ENCODE results near the gene SLC43A3.
A peak's percentile ranks its signal among the peaks of the same experiment; 100 is the strongest.

Gene SLC43A3

GRCh38 chr11:57429946-57430345, 3.0 kb upstream of the SLC43A3 start:
- DNase-seq (ENCODE audit: low read depth in 2 of 2): no peak
- H3K4me3 ChIP-seq (replicated peaks in 1 of 2; ENCODE audit: low read depth in 2 of 2, low read length in 2 of 2): no peak overlapping the region
- no peak for TF ChIP-seq CTCF (IDR thresholded peaks at IDR 0.05; ENCODE audit: low read depth, low read length)

GRCh38 chr11:57428643-57429042, 1.7 kb upstream of the SLC43A3 start:
- no peak for DNase-seq (ENCODE audit: low read depth in 2 of 2)
- TF ChIP-seq CTCF (IDR thresholded peaks at IDR 0.05; ENCODE audit: low read depth, low read length): no peak

GRCh38 chr11:57427727-57428082, 784 bp upstream of the SLC43A3 start:
- TF ChIP-seq CTCF (IDR thresholded peaks at IDR 0.05; ENCODE audit: low read depth, low read length): no peak
- H3K4me3 ChIP-seq (replicated peaks in 1 of 2; ENCODE audit: low read depth in 2 of 2, low read length in 2 of 2): no peak overlapping the region
- peak; percentile 84 to 94 for DNase-seq (ENCODE audit: low read depth in 2 of 2)

More at GRCh38 chr11:57428643-57429042, 1.7 kb upstream of the SLC43A3 start:
- H3K4me3 ChIP-seq (replicated peaks in 1 of 2; ENCODE audit: low read depth in 2 of 2, low read length in 2 of 2): no peak overlapping the region

GRCh38 chr11:57426439-57426928, 437 bp downstream of the SLC43A3 start:
- peak; percentile 34 to 61 for DNase-seq (ENCODE audit: low read depth in 2 of 2)
- H3K4me3 ChIP-seq (replicated peaks in 1 of 2; ENCODE audit: low read depth in 2 of 2, low read length in 2 of 2): peak overlapping the region; percentile 42 to 52

GRCh38 chr11:57425565-57426438, 1.1 kb downstream of the SLC43A3 start:
- no peak for TF ChIP-seq CTCF (IDR thresholded peaks at IDR 0.05; ENCODE audit: low read depth, low read length)
- H3K4me3 ChIP-seq (replicated peaks in 1 of 2; ENCODE audit: low read depth in 2 of 2, low read length in 2 of 2): peak overlapping the region; percentile 42 to 52
- DNase-seq (ENCODE audit: low read depth in 2 of 2): peak; percentile 36 to 63

More at GRCh38 chr11:57426439-57426928, 437 bp downstream of the SLC43A3 start:
- TF ChIP-seq CTCF (IDR thresholded peaks at IDR 0.05; ENCODE audit: low read depth, low read length): no peak

GRCh38 chr11:57424792-57425564, 1.9 kb downstream of the SLC43A3 start:
- no peak for TF ChIP-seq CTCF (IDR thresholded peaks at IDR 0.05; ENCODE audit: low read depth, low read length)
- peak; percentile 94 to 95 for DNase-seq (ENCODE audit: low read depth in 2 of 2)
- H3K4me3 ChIP-seq (replicated peaks in 1 of 2; ENCODE audit: low read depth in 2 of 2, low read length in 2 of 2): peak overlapping the region in 1 of 2 donors; percentile 52

All from cardiac fibroblast (primary cell).